Measurements from ENCODE around the gene AHDC1.

DNA sequence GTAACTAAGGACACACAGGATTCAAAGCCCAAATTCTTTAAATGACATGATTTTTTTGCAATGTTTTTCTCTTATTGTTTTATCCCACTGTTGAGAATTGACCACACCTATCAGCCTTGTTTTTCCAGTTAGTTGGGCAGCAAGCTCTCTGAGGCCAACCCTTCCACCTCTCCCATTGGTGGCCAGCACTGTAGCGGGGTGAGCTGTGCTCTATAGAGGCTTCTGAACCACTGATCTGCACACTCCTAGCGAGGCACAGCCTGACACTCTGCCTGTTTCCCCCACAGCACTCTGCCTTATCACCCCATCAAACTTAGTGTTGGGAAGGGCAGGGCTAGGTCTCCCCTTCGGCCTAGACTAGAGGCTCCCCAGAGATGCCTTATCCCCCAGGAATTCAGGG lies 19.5 kb downstream of the AHDC1 start:
- TF ChIP-seq IFI16 (CRISPR knock-in tag; IDR thresholded peaks at IDR 0.05) (no peak), ZNF197 (CRISPR knock-in tag; IDR thresholded peaks at IDR 0.05; ENCODE audit: low read depth) (no peak), JUND (IDR thresholded peaks at IDR 0.05; ENCODE audit: borderline replicate concordance, low read depth, low read length) (no peak), JUND (tag; IDR thresholded peaks at IDR 0.05; ENCODE audit: borderline replicate concordance, low read depth, low read length) (no peak), RBFOX2 (IDR thresholded peaks at IDR 0.05; ENCODE audit: low read depth, low read length) (no peak), CTCF (IDR thresholded peaks at IDR 0.05 in 2 of 3, conservative IDR thresholded peaks at IDR 0.05 in 1 of 3; ENCODE audit: insufficient read depth in 2 of 3, low read depth in 1 of 3, low read length in 3 of 3) (no peak), ARID4B (CRISPR knock-in tag; IDR thresholded peaks at IDR 0.05) (no peak), EZH2 (IDR thresholded peaks at IDR 0.05; ENCODE audit: borderline replicate concordance, low read depth, low read length) (no peak), MAX (CRISPR knock-in tag; IDR thresholded peaks at IDR 0.05) (no peak), ZNF586 (CRISPR knock-in tag; conservative IDR thresholded peaks at IDR 0.05) (no peak)
- TF ChIP-seq, protein P1, sequence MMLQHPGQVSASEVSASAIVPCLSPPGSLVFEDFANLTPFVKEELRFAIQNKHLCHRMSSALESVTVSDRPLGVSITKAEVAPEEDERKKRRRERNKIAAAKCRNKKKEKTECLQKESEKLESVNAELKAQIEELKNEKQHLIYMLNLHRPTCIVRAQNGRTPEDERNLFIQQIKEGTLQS (IDR thresholded peaks at IDR 0.05) = no peak
- TF ChIP-seq, protein P1 (CRISPR knock-in tag; conservative IDR thresholded peaks at IDR 0.05) = no peak

Measured in K562 (cell line).